Naive thymus-derived CD8-positive, alpha-beta T cell (primary cell): ENCODE measurements around the gene NUDT1. TPM values are rescaled to one million over a fixed set of nuclear protein-coding genes. Genes with fewer than 3 reads are reported as not detected.
"Not testable (repeated sequence)": the region's sequence is repeated elsewhere in the genome, so short reads cannot be mapped to it uniquely, and the experiment has no call there.

Experiments used
- ATAC-seq, 2 donors: fragments of 150-1000 bp; cut with Tn5 transposase in 1 of 2; sonication (Bioruptor Pico), chemical (Tn5 transposase) in 1 of 2; 1 replicate in 1 of 2; 2 replicates in 1 of 2; pipeline ENCODE4 v1.10.0; 2021; ENCODE audit warnings: mild to moderate bottlenecking in 2 of 2, moderate library complexity in 2 of 2
- POLR2A ChIA-PET: fragments of 350-600 bp; sonication (Branson Sonifier 250); formaldehyde crosslinking; loops from one replicate; lab custom pipeline; 2021; ENCODE audit warnings: antibody characterized with exemption; lab: Charles Lee
- DNase-seq, 10 donors: peaks; one replicate each; pipeline versions ENCODE4 v3.0.0 to v3.0.0-alpha.2; 2020 to 2022
- H3K27ac Mint-ChIP-seq, 10 donors: one replicate each; pipeline ENCODE4 v1.8.0; 2020 to 2022; ENCODE audit warnings: mild to moderate bottlenecking in 10 of 10, mixed read lengths in 10 of 10, moderate library complexity in 4 of 10, inconsistent platforms in 1 of 10
- H3K27me3 Mint-ChIP-seq, 5 donors: one replicate each; pipeline ENCODE4 v1.8.0; 2021 to 2022; ENCODE audit warnings: mixed read lengths in 5 of 5
- H3K36me3 Mint-ChIP-seq, 3 donors: one replicate each; pipeline ENCODE4 v1.8.0; 2020 to 2022; ENCODE audit warnings: mixed read lengths in 3 of 3, mild to moderate bottlenecking in 2 of 3, inconsistent platforms in 1 of 3
- H3K4me1 Mint-ChIP-seq, 4 donors: one replicate each; pipeline ENCODE4 v1.8.0; 2021 to 2022; ENCODE audit warnings: mixed read lengths in 4 of 4
- H3K4me3 Mint-ChIP-seq, 10 donors: one replicate each; pipeline ENCODE4 v1.8.0; 2020 to 2022; ENCODE audit warnings: mild to moderate bottlenecking in 10 of 10, mixed read lengths in 10 of 10, moderate library complexity in 6 of 10, inconsistent platforms in 1 of 10
- H3K9me3 Mint-ChIP-seq, 9 donors: one replicate each; pipeline ENCODE4 v1.8.0; 2020 to 2022; ENCODE audit warnings: mixed read lengths in 9 of 9, mild to moderate bottlenecking in 3 of 9, inconsistent platforms in 1 of 9, moderate library complexity in 1 of 9
- polyA plus RNA-seq, 3 donors: library from polyadenylated mRNA; unstranded; fragments of 300-500 nt; fragmentation: Illumina TruSeq; gene quantifications; one replicate each; pipeline ENCODE4 v1.2.3, GENCODE V29; 2021
- total RNA-seq, 8 experiments: library from RNA in 2 of 8; stranded (reverse) in 2 of 8; gene quantifications; one replicate each; pipeline ENCODE4 v1.2.3 and lab custom pipeline; 2021 to 2026

The NUDT1 gene
- total and polyA plus RNA-seq, 5 experiments from 2014 or later = 17.1 to 62.3 (median 52.0) TPM

GRCh38 chr7:2269089-2269990 is 27.3 kb downstream of the NUDT1 start:
- peaks cover 0 to 11% (median 3%) of the 10 kb centered on the region in 3 donors for H3K36me3 Mint-ChIP-seq

GRCh38 chr7:2269991-2270460 is 28.0 kb downstream of the NUDT1 start:
- Mint-ChIP-seq H3K27me3 (no peaks in the 10 kb centered on the region), H3K9me3 (no peaks in the 10 kb centered on the region), H3K4me1 (no peaks in the 10 kb centered on the region), H3K27ac (no peak overlapping the region), H3K4me3 (no peak overlapping the region), H3K36me3 (peaks cover 0 to 9% (median 3%) of the 10 kb centered on the region in 3 donors)
- POLR2A ChIA-PET = no interaction called here
- no peak for DNase-seq
- ATAC-seq = no peak

More at GRCh38 chr7:2269089-2269990, 27.3 kb downstream of the NUDT1 start:
- H3K4me1 Mint-ChIP-seq, H3K4me3 Mint-ChIP-seq, POLR2A ChIA-PET, H3K9me3 Mint-ChIP-seq, H3K27ac Mint-ChIP-seq, ATAC-seq, H3K27me3 Mint-ChIP-seq, DNase-seq: not testable (repeated sequence)

GRCh38 chr7:2270495-2270894 is 28.5 kb downstream of the NUDT1 start:
- Mint-ChIP-seq H3K36me3 (peaks cover 0 to 9% (median 3%) of the 10 kb centered on the region in 3 donors), H3K27ac (no peak overlapping the region), H3K9me3 (no peaks in the 10 kb centered on the region), H3K4me1 (no peaks in the 10 kb centered on the region), H3K27me3 (no peaks in the 10 kb centered on the region), H3K4me3 (no peak overlapping the region)
- POLR2A ChIA-PET = no interaction called here
- ATAC-seq (no peak), DNase-seq (no peak)

- Mint-ChIP-seq H3K27me3 (no peaks in the 10 kb centered on the region), H3K4me3 (no peak overlapping the region), H3K9me3 (no peaks in the 10 kb centered on the region), H3K36me3 (peaks cover 0 to 9% (median 3%) of the 10 kb centered on the region in 3 donors), H3K4me1 (no peaks in the 10 kb centered on the region), H3K27ac (peak overlapping the region in 1 of 10 donors; percentile 43)
- no peak for ATAC-seq
- DNase-seq = no peak
- POLR2A ChIA-PET = no interaction called here
Measured at GRCh38 chr7:2271273-2272026, 29.4 kb downstream of the NUDT1 start.

GRCh38 chr7:2272031-2272430 is 30.0 kb downstream of the NUDT1 start:
- no peak for ATAC-seq
- Mint-ChIP-seq H3K4me1 (no peaks in the 10 kb centered on the region), H3K4me3 (no peak overlapping the region), H3K27me3 (no peaks in the 10 kb centered on the region), H3K9me3 (no peaks in the 10 kb centered on the region), H3K27ac (no peak overlapping the region), H3K36me3 (peaks cover 0 to 11% (median 4%) of the 10 kb centered on the region in 3 donors)
- POLR2A ChIA-PET = no interaction called here
- no peak for DNase-seq

GRCh38 chr7:2273866-2274265 is 31.8 kb downstream of the NUDT1 start:
- ATAC-seq (no peak), DNase-seq (no peak)
- Mint-ChIP-seq H3K36me3 (peaks cover 0 to 11% (median 7%) of the 10 kb centered on the region in 3 donors), H3K9me3 (no peaks in the 10 kb centered on the region), H3K27me3 (no peaks in the 10 kb centered on the region), H3K4me3 (no peak overlapping the region), H3K4me1 (no peaks in the 10 kb centered on the region), H3K27ac (peak overlapping the region in 1 of 10 donors; percentile 83)
- POLR2A ChIA-PET = no interaction called here

- Mint-ChIP-seq H3K9me3 (no peaks in the 10 kb centered on the region), H3K36me3 (peaks cover 0 to 11% (median 7%) of the 10 kb centered on the region in 3 donors), H3K27ac (no peak overlapping the region)
Measured at GRCh38 chr7:2274666-2275065, 32.6 kb downstream of the NUDT1 start.

GRCh38 chr7:2275101-2275500 is 33.1 kb downstream of the NUDT1 start:
- Mint-ChIP-seq H3K27ac (no peak overlapping the region), H3K27me3 (no peaks in the 10 kb centered on the region), H3K36me3 (peaks cover 0 to 11% (median 7%) of the 10 kb centered on the region in 3 donors), H3K4me3 (no peak overlapping the region), H3K9me3 (no peaks in the 10 kb centered on the region), H3K4me1 (peaks cover 0 to 4% (median 2%) of the 10 kb centered on the region in 4 donors)
- ATAC-seq (no peak), DNase-seq (no peak)
- POLR2A ChIA-PET = no interaction called here

More at GRCh38 chr7:2274666-2275065, 32.6 kb downstream of the NUDT1 start:
- Mint-ChIP-seq H3K4me3 (no peak overlapping the region), H3K4me1 (peaks cover 0 to under 1% (median under 1%) of the 10 kb centered on the region in 4 donors), H3K27me3 (no peaks in the 10 kb centered on the region)
- POLR2A ChIA-PET = no interaction called here
- no peak for ATAC-seq
- no peak for DNase-seq

GRCh38 chr7:2276107-2276506 is 34.1 kb downstream of the NUDT1 start:
- Mint-ChIP-seq H3K4me3 (no peak overlapping the region), H3K4me1 (peaks cover 0 to 9% (median 3%) of the 10 kb centered on the region in 4 donors), H3K27ac (no peak overlapping the region), H3K9me3 (no peaks in the 10 kb centered on the region), H3K36me3 (peaks cover 0 to 11% (median 7%) of the 10 kb centered on the region in 3 donors), H3K27me3 (no peaks in the 10 kb centered on the region)
- DNase-seq (no peak), ATAC-seq (no peak)
- POLR2A ChIA-PET = no interaction called here

- Mint-ChIP-seq H3K36me3 (peaks cover 0 to 7% (median 4%) of the 10 kb centered on the region in 3 donors), H3K4me3 (no peak overlapping the region)
Measured at GRCh38 chr7:2278026-2278425, 36.0 kb downstream of the NUDT1 start.

GRCh38 chr7:2279896-2280295 is 37.9 kb downstream of the NUDT1 start:
- peak overlapping the region in 3 of 10 donors; percentile 24 to 44 (median 43) for H3K27ac Mint-ChIP-seq
- POLR2A ChIA-PET = interaction anchor here (0.7 kb wide), 1 partner anchor 439 kb away, joined by 4 read pairs; no protein-coding TSS in a partner anchor
- no peaks in the 10 kb centered on the region for H3K27me3 Mint-ChIP-seq
- no peaks in the 10 kb centered on the region for H3K9me3 Mint-ChIP-seq
- DNase-seq (no peak), ATAC-seq (no peak)
- H3K36me3 Mint-ChIP-seq = peaks cover 0 to 4% (median 2%) of the 10 kb centered on the region in 3 donors
- no peak overlapping the region for H3K4me3 Mint-ChIP-seq
- H3K4me1 Mint-ChIP-seq = peaks cover 0 to 9% (median 3%) of the 10 kb centered on the region in 4 donors

More at GRCh38 chr7:2278026-2278425, 36.0 kb downstream of the NUDT1 start:
- POLR2A ChIA-PET = no interaction called here
- no peaks in the 10 kb centered on the region for H3K9me3 Mint-ChIP-seq
- ATAC-seq (no peak), DNase-seq (no peak)
- H3K4me1 Mint-ChIP-seq = peaks cover 0 to 9% (median 3%) of the 10 kb centered on the region in 4 donors
- H3K27me3 Mint-ChIP-seq = no peaks in the 10 kb centered on the region
- no peak overlapping the region for H3K27ac Mint-ChIP-seq

- no peak for DNase-seq
- H3K9me3 Mint-ChIP-seq = no peaks in the 10 kb centered on the region
- peaks cover 0 to 9% (median 3%) of the 10 kb centered on the region in 4 donors for H3K4me1 Mint-ChIP-seq
- no peak overlapping the region for H3K4me3 Mint-ChIP-seq
- H3K36me3 Mint-ChIP-seq = peaks cover 0 to 4% (median 2%) of the 10 kb centered on the region in 3 donors
- H3K27ac Mint-ChIP-seq = no peak overlapping the region
- no peaks in the 10 kb centered on the region for H3K27me3 Mint-ChIP-seq
- POLR2A ChIA-PET = interaction anchor here (0.7 kb wide), 2 partner anchors 77 to 439 kb away, joined by 3 to 4 read pairs; no protein-coding TSS in a partner anchor
- ATAC-seq = no peak
Measured at GRCh38 chr7:2280424-2280823, 38.4 kb downstream of the NUDT1 start.
